PC-9 (cell line): ENCODE results near the gene UBE2M.

Experiments used
- EZH2 ChIP-seq: fragments of 200-600 bp; sonication (generic); IDR thresholded peaks from 2 replicates; pipeline ENCODE4 v1.8.0; 2017; ENCODE audit warnings: antibody characterized with exemption, low read depth
- TF ChIP-seq, protein P1 (sequence below): fragments of 200-600 bp; sonication (generic); conservative IDR thresholded peaks from 2 replicates; pipeline ENCODE4 v1.6.1; 2017; ENCODE audit warnings: mixed run types, antibody characterized with exemption, mild to moderate bottlenecking, moderate library complexity

DNA sequence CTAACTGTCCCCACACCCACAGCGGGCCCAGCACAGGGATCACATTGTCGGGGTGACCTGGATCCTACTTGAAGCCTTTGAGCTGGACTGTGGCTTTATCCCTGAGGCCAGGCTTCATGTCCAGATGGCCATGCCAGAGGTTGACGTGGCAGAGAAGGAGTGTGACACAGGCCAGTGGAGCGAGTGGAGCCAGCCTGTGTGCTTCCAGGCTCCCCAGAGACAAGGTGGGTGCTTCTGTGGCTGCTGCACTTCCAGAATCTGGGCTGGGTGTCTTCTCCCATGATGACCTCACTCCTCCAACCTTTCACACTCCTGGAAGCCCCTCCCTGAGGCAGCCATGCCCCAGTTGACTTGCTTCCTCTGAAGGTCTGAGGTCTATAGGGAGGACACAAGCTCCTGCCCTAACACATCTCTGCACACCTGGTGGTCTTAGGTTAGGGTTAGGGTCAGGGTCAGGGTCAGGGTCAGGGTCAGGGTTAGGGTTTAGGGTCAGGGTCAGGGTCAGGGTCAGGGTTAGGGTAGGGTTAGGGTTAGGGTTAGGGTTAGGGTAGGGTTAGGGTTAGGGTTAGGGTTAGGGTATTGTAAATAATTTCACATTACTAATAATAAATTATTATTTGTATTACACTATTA lies 27.8 kb upstream of the UBE2M start:
- TF ChIP-seq, protein P1, sequence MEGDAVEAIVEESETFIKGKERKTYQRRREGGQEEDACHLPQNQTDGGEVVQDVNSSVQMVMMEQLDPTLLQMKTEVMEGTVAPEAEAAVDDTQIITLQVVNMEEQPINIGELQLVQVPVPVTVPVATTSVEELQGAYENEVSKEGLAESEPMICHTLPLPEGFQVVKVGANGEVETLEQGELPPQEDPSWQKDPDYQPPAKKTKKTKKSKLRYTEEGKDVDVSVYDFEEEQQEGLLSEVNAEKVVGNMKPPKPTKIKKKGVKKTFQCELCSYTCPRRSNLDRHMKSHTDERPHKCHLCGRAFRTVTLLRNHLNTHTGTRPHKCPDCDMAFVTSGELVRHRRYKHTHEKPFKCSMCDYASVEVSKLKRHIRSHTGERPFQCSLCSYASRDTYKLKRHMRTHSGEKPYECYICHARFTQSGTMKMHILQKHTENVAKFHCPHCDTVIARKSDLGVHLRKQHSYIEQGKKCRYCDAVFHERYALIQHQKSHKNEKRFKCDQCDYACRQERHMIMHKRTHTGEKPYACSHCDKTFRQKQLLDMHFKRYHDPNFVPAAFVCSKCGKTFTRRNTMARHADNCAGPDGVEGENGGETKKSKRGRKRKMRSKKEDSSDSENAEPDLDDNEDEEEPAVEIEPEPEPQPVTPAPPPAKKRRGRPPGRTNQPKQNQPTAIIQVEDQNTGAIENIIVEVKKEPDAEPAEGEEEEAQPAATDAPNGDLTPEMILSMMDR, result no peak
- no peak for TF ChIP-seq EZH2
